GM13977 (cell line): Measurements from ENCODE around the gene ZCCHC8.
A peak's percentile ranks its signal among the peaks of the same experiment; 100 is the strongest.

Source experiments
- DNase-seq: peaks from one replicate; pipeline ENCODE4 v3.0.0; 2012; ENCODE audit warnings: low spot score
- in situ Hi-C: fragments of 300-500 bp; cut with MboI; formaldehyde crosslinking; loops from one replicate; pipeline ENCODE4 v1.12.0; 2022; ENCODE audit warnings: low sequenced_read_pairs, low pct_unique_long_range_greater_than_20kb, mixed read lengths, inconsistent platforms; ENCODE audit not compliant: unreplicated experiment
- TF ChIP-seq, protein P1 (sequence below): IDR thresholded peaks from 2 replicates; pipeline ENCODE4 v1.5.1; 2012; ENCODE audit warnings: mild to moderate bottlenecking, control low read depth; ENCODE audit not compliant: insufficient read depth; ENCODE audit errors: extremely low read depth, missing control alignments

ZCCHC8 gene

DNA sequence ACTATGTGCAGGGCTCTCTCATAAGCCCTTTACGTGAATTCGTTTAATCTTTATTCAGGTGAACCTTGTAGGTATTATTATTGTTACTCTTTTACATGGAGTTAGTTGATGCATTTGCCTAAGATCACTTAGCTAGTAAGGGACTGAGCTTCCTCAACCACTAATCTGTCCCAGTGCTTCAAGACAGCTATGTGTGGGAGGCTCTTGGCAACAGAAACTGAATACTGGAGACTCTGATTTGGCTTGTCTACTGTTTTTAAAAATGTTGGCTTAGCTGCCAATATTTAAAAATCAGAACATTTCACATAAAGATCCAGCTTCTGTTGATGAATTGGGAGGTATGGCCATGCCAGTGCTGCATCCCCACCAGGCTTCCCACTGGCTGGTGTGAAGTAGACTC lies 33.1 kb upstream of the ZCCHC8 start:
- DNase-seq = no peak
- in situ Hi-C loops = no loop called here
- TF ChIP-seq, protein P1, sequence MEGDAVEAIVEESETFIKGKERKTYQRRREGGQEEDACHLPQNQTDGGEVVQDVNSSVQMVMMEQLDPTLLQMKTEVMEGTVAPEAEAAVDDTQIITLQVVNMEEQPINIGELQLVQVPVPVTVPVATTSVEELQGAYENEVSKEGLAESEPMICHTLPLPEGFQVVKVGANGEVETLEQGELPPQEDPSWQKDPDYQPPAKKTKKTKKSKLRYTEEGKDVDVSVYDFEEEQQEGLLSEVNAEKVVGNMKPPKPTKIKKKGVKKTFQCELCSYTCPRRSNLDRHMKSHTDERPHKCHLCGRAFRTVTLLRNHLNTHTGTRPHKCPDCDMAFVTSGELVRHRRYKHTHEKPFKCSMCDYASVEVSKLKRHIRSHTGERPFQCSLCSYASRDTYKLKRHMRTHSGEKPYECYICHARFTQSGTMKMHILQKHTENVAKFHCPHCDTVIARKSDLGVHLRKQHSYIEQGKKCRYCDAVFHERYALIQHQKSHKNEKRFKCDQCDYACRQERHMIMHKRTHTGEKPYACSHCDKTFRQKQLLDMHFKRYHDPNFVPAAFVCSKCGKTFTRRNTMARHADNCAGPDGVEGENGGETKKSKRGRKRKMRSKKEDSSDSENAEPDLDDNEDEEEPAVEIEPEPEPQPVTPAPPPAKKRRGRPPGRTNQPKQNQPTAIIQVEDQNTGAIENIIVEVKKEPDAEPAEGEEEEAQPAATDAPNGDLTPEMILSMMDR = no peak

DNA sequence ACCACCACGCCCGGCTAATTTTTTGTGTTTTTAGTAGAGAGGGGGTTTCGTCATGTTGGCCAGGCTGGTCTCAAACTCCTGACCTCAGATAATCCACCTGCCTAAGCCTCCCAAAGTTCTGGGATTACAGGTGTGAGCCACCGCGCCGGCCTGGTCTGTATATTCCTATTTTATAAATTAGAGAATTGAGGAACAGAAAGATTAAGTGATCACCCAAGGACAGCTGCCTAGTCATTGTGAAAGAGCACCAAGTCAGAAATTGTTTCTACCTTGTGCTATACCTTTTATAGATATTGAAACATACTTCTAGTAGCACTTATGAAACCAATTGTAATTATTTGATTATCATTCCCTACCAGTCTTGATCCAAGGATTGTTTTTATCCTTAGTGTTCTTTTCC lies 28.3 kb upstream of the ZCCHC8 start:
- peak; percentile 19 for DNase-seq
- TF ChIP-seq, protein P1 = no peak
- in situ Hi-C loops = no loop called here

DNA sequence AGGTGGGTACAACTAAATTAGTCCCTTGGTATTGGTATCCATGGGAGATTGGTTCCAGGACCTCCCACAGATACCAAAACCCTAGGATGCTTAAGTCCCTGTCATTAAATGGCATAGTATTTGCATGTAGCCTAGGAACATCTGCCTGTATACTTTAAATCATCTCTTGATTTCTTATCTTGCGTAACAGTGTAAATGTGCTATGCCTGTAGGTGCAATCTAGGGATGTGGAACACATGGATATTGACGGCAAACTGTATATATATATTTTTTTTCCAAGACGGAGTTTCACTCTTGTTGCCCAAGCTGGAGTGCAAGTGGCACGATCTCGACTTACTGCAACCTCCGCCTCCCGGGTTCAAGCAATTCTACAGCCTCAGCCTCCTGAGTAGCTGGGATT lies 27.9 kb upstream of the ZCCHC8 start:
- in situ Hi-C loops = no loop called here
- TF ChIP-seq, protein P1 = no peak
- no peak for DNase-seq

DNA sequence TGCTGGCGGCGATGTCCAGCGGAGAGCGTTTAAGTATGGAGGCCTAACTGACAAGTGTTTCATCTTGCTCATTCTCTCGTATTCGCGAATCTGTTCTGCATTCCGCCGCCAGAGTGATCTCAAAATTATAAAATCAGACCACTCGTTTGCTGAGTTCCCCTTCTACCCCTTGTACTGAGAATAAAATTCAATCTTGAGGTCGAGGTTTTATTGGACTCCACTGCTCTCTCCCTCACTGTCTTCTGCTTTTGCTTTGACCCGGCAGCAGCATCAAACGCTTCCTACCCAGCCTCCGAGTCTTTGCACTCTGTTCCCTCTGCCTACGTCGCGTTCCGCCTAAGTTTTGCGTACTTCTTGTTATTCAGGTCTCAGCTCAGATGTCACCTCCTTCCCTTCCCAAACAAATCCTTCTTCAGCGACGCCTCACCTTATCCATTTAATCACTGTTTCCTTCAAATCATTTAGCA lies 26.8 kb upstream of the ZCCHC8 start:
- no peak for DNase-seq
- in situ Hi-C loops = no loop called here

DNA sequence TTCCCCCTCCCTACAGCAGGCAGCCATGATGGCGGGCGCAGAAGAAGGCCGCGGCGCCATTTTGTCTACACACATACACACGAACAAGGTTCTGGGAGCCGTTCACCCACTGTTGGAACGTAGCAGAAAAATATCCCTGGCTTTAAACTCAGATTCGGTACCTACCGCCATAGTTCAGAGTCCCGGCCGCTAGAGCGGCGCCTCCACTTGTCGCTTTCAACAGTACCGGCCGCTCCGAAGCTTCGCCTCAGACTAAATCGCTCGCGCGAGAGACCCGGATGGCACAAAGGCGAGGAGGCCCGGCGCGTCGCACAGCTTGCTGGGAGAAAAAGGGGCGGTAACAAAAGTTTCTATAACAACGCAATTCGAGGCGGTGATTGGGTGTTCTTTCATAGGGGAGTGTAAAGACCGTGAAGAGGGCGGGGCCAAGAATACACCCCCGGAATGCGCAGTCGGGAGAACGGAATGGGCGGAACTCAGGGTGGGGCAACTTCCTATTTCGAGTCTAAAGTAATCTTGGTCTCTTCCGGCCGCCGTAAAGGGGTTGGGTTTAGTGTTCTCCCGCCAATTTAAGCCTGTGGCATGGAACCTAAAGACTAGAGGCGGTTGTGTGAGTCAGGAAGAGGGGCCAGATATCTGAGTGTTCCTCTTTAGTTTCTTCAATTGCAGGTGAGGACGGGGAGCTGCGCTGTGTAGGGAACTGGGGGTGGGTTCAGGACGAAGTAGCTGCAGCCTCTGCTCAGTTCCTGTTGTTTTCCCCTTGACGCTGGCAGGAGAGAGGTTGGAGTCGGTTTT lies 26.1 kb upstream of the ZCCHC8 start, which contains the start of the genes KNTC1 and RSRC2:
TSS of gene KNTC1 (plus strand) at position 567 of the 795 bp plus-strand sequence. CDS start 2,815 bp downstream, outside the sequence.
TSS of gene RSRC2 (minus strand) at position 254 of the 795 bp plus-strand sequence. CDS start at position 171, 83 bp downstream.
- in situ Hi-C loops = no loop called here
- TF ChIP-seq, protein P1 = no peak
- DNase-seq = peak; percentile 93

More for the DNA sequence above, 26.8 kb upstream of the ZCCHC8 start:
- TF ChIP-seq, protein P1 = no peak

DNA sequence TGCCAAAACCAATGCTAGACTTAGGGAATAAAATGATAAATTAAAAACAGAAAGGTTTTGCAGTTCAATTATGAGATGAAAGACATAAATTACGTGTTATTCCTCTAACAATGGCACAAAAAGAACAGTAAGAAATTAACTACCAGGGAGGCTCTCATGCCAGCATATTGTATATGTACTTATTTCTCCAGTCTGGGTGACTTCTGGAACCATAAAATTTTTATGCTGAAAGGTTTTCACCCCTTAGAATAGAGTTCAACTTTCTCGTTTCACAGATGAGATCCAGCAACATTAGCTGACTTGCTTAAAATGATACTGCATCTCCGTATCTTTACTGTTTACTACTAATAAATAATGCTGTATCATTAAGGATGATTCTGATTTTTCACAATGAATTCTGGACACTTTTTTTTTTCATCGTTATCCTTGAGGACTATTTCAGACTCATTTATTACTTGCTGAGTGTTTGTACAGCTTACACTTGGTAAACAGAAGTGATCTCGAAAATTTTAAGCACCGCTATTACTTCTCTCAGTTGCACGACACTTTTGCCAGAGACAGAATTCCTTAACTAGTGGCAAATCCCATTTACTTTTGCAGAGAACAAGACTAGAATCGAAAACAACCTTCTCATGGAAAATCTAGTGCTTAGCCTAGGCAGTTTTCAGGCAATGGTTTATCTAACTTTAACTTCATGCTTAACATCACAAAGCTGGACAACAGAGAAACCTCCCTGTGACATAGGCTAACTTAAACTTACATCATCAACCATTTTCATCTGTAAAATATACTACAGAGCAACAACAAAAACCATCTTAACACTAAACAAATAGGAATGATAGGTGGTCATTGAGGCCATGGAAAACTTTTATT lies 23.4 kb upstream of the ZCCHC8 start:
- in situ Hi-C loops = no loop called here
- DNase-seq = no peak
- TF ChIP-seq, protein P1 = no peak
